ENCODE measurements around the gene ZNF225.

DNA sequence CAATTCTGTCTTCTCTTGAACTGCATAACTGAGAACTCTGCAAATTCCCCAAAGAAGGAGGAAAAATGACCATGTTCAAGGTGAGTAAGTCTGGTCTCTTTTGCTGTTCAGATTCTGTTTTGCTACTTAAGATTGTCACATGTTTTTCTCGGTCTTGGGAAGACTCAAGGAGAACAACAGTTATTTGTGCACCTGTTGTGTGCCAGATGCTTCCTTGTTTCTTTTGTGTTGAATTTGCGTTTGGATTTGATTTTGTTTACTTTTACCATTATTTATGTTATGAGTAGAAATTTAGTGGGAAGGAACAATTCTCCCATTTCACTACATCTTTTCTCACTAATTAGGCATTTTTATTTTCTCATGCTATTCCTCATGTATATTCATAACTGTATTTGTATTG lies 36.9 kb upstream of the ZNF225 start:
- TF ChIP-seq, protein P1, sequence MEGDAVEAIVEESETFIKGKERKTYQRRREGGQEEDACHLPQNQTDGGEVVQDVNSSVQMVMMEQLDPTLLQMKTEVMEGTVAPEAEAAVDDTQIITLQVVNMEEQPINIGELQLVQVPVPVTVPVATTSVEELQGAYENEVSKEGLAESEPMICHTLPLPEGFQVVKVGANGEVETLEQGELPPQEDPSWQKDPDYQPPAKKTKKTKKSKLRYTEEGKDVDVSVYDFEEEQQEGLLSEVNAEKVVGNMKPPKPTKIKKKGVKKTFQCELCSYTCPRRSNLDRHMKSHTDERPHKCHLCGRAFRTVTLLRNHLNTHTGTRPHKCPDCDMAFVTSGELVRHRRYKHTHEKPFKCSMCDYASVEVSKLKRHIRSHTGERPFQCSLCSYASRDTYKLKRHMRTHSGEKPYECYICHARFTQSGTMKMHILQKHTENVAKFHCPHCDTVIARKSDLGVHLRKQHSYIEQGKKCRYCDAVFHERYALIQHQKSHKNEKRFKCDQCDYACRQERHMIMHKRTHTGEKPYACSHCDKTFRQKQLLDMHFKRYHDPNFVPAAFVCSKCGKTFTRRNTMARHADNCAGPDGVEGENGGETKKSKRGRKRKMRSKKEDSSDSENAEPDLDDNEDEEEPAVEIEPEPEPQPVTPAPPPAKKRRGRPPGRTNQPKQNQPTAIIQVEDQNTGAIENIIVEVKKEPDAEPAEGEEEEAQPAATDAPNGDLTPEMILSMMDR (IDR thresholded peaks at IDR 0.05; ENCODE audit: insufficient read depth, low read length, poor library complexity, severe bottlenecking), result no peak
- TF ChIP-seq EZH2phosphoT487 (conservative IDR thresholded peaks at IDR 0.05; ENCODE audit: low read length), result no peak

Measured in SU-DHL-6 (cell line).